Thymus (tissue), 11 donors: ENCODE measurements around the gene CDH12. TPM values are rescaled to one million over a fixed set of nuclear protein-coding genes. Genes with fewer than 3 reads are reported as not detected.
"Not testable (repeated sequence)": the region's sequence is repeated elsewhere in the genome, so short reads cannot be mapped to it uniquely, and the experiment has no call there.

ENCODE experiments used
- DNase-seq, 9 donors: peaks; one replicate each; pipeline ENCODE4 v3.0.0-alpha.2; 2013; ENCODE audit warnings: low spot score in 9 of 9, low read depth in 6 of 9, missing footprints in 1 of 9
- H3K27ac ChIP-seq, 2 donors: one replicate each; pipeline ENCODE4 v1.5.1; 2013; ENCODE audit warnings: control low read depth in 1 of 2, low read depth in 1 of 2, low read length in 1 of 2, mild to moderate bottlenecking in 1 of 2, moderate library complexity in 1 of 2
- H3K27me3 ChIP-seq, 2 donors: one replicate each; pipeline ENCODE4 v1.5.1; 2013; ENCODE audit warnings: low read length in 1 of 2; ENCODE audit not compliant: control insufficient read depth in 2 of 2, insufficient read depth in 1 of 2
- H3K36me3 ChIP-seq, 2 donors: one replicate each; pipeline ENCODE4 v1.5.1; 2013; ENCODE audit warnings: low read length in 1 of 2, mild to moderate bottlenecking in 1 of 2, moderate library complexity in 1 of 2; ENCODE audit not compliant: control insufficient read depth in 2 of 2, insufficient read depth in 2 of 2
- H3K4me1 ChIP-seq, 2 donors: one replicate each; pipeline ENCODE4 v1.5.1; 2013; ENCODE audit warnings: low read length in 2 of 2; ENCODE audit not compliant: control insufficient read depth in 2 of 2, insufficient read depth in 2 of 2
- H3K4me3 ChIP-seq, 2 donors: one replicate each; pipeline ENCODE4 v1.5.1; 2013; ENCODE audit warnings: low read length in 2 of 2, control low read depth in 1 of 2, mild to moderate bottlenecking in 1 of 2
- H3K9me3 ChIP-seq, 2 donors: one replicate each; pipeline ENCODE4 v1.5.1; 2013; ENCODE audit warnings: low read length in 1 of 2, mild to moderate bottlenecking in 1 of 2; ENCODE audit not compliant: control insufficient read depth in 2 of 2, insufficient read depth in 1 of 2
- WGBS: extraction: QIAGEN DNeasy Blood & Tissue Kit; methylation state at CpG from one replicate; pipeline ENCODE4 v1.1.7; 2013; 5-methylcytosine and 5-hydroxymethylcytosine counted together
- polyA plus RNA-seq: library from polyadenylated mRNA; stranded (reverse); fragments of 200-250 nt; gene quantifications from one replicate; pipeline ENCODE4 v1.2.3, GENCODE V29; 2013
- total RNA-seq: library from RNA; stranded (reverse); fragments of 120-200 nt; gene quantifications from one replicate; pipeline ENCODE4 v1.2.4, GENCODE V29; 2013
- donor health status: healthy.

Gene CDH12
- total and polyA plus RNA-seq, 2 donors = 0.05 to 0.09 TPM

- Histone ChIP-seq H3K36me3 (no peaks in the 10 kb centered on the region), H3K27me3 (no peaks in the 10 kb centered on the region), H3K9me3 (no peaks in the 10 kb centered on the region), H3K4me3 (no peak overlapping the region), H3K27ac (no peak overlapping the region), H3K4me1 (no peaks in the 10 kb centered on the region)
- 92% methylated on average over 7 of the region's 7 CpGs for WGBS
- no peak for DNase-seq
Observed at GRCh38 chr5:22249209-22249729, 603.9 kb downstream of the CDH12 start.

DNA sequence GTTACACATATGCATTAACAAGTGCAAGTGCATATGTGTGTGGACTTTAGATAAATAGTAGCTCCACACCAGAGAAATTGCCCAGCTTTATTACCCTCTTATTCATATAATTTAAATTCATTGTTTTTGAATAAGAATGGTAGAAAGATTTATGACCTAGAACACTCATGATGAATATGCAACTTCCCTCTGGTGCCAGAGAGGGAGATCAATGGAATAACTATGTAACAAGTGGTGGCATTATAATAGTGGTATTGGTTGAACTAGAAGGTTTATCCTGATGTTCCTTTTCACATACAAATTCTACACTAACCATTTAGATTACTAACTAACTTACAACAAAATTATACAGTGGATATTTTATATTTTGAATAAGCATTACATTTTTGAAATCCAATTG is 607.4 kb downstream of the CDH12 start:
- no peak for DNase-seq
- Histone ChIP-seq H3K36me3 (no peaks in the 10 kb centered on the region), H3K27me3 (no peaks in the 10 kb centered on the region), H3K4me1 (no peaks in the 10 kb centered on the region), H3K4me3 (no peak overlapping the region), H3K9me3 (no peaks in the 10 kb centered on the region), H3K27ac (no peak overlapping the region)

DNA sequence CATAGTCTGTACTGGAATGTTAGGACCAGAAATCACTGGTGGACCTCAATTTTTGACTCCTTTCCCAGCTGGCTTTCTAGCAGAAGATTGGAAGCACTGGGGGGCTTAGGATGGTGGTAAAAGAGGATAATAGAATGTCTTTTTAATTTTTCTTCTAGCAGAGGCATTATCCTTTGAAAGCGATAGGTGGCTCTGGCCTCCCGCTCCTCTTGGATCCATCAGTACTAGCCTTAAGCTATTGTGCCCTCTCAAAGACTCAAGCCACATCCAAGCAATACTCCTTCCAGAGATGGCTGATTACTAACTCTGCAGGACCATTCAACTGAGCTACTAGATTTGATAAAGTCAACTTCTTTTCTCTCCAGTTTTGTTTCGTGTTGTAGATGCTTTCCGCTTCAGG is 610.6 kb downstream of the CDH12 start:
- Histone ChIP-seq H3K36me3 (no peaks in the 10 kb centered on the region), H3K9me3 (no peaks in the 10 kb centered on the region), H3K4me1 (no peaks in the 10 kb centered on the region), H3K27me3 (no peaks in the 10 kb centered on the region), H3K4me3 (no peak overlapping the region), H3K27ac (no peak overlapping the region)
- no peak for DNase-seq
- 83% methylated on average over 4 of the region's 4 CpGs for WGBS

GRCh38 chr5:22238047-22238446 is 615.1 kb downstream of the CDH12 start:
- no peaks in the 10 kb centered on the region for H3K27me3 ChIP-seq
- H3K36me3 ChIP-seq = no peaks in the 10 kb centered on the region
- H3K4me3 ChIP-seq = no peak overlapping the region
- H3K9me3 ChIP-seq = no peaks in the 10 kb centered on the region
- DNase-seq = no peak
- H3K4me1 ChIP-seq = no peaks in the 10 kb centered on the region
- 78% methylated on average over 1 of the region's 1 CpG for WGBS
- no peak overlapping the region for H3K27ac ChIP-seq

GRCh38 chr5:22226423-22226822 is 626.7 kb downstream of the CDH12 start:
- DNase-seq = no peak
- Histone ChIP-seq H3K27me3 (no peaks in the 10 kb centered on the region), H3K27ac (no peak overlapping the region), H3K4me1 (no peaks in the 10 kb centered on the region), H3K4me3 (no peak overlapping the region), H3K36me3 (no peaks in the 10 kb centered on the region), H3K9me3 (no peaks in the 10 kb centered on the region)
- WGBS = 88% methylated on average over 2 of the region's 2 CpGs

DNA sequence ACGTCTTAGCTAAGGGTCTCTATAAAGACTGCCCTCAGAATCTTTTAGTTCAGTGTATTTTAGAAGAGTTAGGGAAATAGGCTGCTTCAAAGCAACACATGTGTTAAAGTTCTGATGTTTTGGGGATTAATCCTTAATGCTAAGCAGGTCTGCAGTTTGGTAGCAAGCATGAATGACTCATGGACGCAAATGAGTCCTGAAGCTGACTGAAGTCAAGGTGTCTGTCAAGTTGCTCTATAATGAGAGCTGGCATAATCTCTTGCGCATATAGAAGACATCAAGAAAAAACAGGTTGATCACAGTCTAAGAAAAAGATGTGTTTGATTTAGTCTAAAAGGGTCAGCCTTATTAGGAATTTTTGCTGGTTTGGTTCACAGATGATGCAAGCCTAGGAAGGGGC is 630.1 kb downstream of the CDH12 start:
- WGBS = 96% methylated on average over 3 of the region's 3 CpGs
- Histone ChIP-seq H3K27ac (no peak overlapping the region), H3K9me3 (no peaks in the 10 kb centered on the region)

DNA sequence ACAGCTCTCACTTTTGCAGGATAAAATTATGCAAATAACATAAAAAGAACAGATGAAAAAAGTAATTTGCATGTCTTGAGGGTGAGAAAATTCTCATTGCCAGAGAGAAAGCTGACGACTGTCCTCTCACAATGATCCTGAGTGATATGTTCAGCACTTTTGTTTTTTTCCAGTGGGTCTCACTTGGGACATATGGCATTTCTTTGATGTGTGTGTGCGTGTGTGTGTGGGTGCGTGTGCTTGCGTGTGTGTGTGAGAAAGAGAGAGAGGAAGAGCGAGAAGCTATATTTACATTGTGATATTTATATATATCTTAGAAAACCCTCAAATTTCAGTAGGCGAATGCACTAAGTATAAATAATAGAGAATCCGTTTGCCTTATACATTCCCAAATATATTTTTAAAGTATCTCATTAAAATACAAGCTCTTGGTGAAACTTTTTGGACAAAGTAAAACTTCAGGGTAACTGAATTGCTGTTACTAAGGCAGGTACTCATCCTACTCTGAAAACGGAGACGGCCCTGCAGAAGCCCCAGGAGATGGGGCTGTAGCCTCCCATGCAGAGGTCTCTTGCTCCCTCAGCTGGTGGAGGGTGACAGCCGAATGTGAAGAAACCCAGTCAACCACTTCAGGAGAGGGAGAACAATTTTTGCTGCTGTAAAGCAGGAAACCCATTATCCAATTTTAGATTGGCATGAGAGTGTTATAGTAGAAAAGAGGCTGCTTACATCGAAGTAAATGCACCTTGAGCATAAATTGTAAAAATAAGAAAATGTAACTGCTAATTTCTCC is 639.2 kb downstream of the CDH12 start:
- not testable (repeated sequence) for H3K9me3 ChIP-seq, H3K4me3 ChIP-seq, H3K27me3 ChIP-seq, H3K27ac ChIP-seq, H3K4me1 ChIP-seq, H3K36me3 ChIP-seq, DNase-seq
- WGBS = 62% methylated on average over 9 of the region's 11 CpGs

More for the DNA sequence above, 630.1 kb downstream of the CDH12 start:
- DNase-seq = no peak
- no peaks in the 10 kb centered on the region for H3K36me3 ChIP-seq
- no peaks in the 10 kb centered on the region for H3K27me3 ChIP-seq
- H3K4me1 ChIP-seq = no peaks in the 10 kb centered on the region
- H3K4me3 ChIP-seq = no peak overlapping the region

GRCh38 chr5:22212254-22212991 is 640.7 kb downstream of the CDH12 start:
- DNase-seq, H3K27me3 ChIP-seq, H3K4me1 ChIP-seq, H3K27ac ChIP-seq, H3K4me3 ChIP-seq, H3K9me3 ChIP-seq, H3K36me3 ChIP-seq: not testable (repeated sequence)
- WGBS = 24% methylated on average over 21 of the region's 22 CpGs

GRCh38 chr5:22208463-22208862 is 644.7 kb downstream of the CDH12 start:
- H3K36me3 ChIP-seq, H3K4me1 ChIP-seq, DNase-seq, H3K4me3 ChIP-seq, H3K9me3 ChIP-seq, H3K27me3 ChIP-seq, H3K27ac ChIP-seq: not testable (repeated sequence)
- 96% methylated on average over 2 of the region's 2 CpGs for WGBS
